HG03442 (cell line): ENCODE results near the gene KAZN.

Source experiments
- ATAC-seq: cut with Tn5 transposase; IDR thresholded peaks from one replicate; pipeline ENCODE4 v1.9.1; 2021; ENCODE audit warnings: mild to moderate bottlenecking, moderate library complexity; ENCODE audit not compliant: unreplicated experiment

Gene KAZN

DNA sequence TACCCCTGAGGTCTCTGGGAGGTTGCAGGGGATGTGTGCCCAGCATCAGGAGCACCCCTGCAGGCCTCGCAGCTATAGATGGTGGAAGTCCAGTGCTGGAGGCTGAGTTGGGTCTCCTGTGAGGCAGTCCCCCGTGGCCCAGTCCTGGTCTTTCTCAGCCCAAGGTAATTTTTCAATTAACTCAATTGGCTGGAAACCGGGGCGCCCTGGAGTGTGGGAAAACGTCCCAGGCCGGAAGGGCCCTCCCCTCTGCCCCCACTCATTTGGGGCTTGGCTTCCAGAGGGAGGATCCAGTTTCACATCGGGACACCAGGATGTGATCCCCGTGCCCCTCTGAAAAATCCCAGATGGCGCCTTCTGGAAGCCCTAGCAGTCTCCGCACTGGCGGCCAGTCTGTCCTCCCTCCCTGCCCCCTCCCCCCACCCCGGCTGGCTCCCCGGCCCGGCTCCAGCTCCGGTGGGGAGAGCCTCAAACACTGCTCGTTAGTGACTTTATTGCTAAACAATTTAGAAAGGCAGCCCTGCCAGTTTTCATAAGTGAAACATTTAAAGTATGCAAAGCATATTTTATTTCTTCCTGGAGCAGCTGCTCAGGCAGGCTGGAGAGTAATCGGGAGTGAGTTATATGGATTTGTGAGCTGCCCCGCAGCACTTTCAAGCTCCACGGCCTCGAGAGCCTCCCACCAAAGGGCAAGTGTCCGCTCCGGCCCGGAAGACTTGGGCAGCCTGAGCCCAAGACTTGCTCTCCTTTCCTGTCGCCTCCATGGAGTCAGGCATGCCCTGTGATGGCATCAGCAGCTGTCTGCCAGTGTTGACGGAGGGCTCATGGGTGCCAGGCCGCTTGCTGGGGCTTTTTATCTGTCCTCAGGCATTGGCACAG, 346.9 kb downstream of the KAZN start:
- ATAC-seq, result no peak

DNA sequence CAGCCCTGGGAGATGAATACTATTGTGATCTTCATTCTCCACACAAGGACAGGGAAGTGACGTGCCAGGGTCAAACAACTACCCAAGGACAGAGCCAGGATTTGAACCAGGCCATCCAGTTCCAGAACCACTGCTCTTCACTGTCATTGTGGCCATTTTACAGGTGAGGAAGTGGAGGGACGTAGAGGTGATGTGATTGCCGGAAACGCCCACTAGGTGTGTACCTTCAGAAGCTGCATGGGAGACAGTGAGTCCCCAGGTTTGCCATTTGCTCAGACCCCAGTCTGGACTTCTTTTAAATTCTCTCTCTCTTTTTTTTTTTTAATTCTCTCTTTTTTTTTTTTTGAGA, 347.5 kb downstream of the KAZN start:
- no peak for ATAC-seq

GRCh38 chr1:14946684-14947238, 348.3 kb downstream of the KAZN start:
- no peak for ATAC-seq

GRCh38 chr1:14947421-14947820, 348.9 kb downstream of the KAZN start:
- no peak for ATAC-seq

DNA sequence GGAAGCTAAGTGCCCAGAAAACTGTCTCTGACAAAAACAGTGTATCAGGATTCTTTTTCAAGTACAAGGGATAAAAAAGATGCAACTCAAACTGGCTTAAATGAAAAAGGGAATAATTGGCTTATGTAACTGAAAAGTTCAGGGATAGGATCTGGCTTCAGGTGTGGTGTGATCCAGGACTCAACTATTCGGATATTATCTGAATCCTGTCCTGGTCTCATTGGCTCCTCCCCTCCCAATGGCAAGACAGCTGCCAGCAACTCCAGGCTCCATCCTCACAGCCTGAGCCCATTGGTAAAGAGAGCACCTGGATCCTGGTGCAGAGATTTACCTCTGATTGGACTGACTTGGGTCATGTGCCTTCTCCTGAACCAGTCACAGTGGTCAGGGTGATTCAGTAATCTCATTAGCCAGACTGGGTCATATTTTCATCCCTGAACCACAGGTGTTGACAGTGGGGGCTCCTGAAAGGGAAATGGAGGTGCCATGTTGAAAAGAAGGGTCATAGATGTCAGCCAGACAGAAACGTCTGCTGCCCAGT, 349.7 kb downstream of the KAZN start:
- ATAC-seq, result no peak

DNA sequence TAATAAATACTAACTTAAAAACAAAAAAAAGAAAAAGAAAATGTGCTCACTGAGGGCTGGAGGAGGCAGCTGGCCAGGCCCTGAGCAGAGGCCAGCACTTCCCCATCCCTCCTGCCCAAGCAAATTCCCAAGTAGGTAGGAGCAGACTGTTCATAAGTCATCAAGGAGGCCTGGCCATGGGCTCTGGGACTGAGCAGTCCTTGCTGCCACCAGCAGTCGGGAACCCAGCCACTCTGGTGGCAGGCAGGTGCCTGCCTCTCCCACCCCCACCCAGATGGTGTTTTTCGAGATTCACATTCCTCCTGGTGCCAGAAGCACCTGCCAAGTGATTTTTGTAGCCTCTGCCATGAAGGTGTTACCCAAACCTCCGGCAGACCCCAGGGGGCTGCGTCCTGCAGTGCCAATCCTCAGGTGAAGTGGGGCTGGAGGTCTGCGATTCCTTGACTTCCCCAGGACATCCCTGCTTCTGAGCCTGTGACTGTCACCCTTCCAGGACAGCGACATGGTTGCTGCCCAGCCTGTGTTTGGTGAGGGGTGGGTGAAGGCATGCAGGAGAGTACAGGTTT, 350.9 kb downstream of the KAZN start:
- no peak for ATAC-seq

DNA sequence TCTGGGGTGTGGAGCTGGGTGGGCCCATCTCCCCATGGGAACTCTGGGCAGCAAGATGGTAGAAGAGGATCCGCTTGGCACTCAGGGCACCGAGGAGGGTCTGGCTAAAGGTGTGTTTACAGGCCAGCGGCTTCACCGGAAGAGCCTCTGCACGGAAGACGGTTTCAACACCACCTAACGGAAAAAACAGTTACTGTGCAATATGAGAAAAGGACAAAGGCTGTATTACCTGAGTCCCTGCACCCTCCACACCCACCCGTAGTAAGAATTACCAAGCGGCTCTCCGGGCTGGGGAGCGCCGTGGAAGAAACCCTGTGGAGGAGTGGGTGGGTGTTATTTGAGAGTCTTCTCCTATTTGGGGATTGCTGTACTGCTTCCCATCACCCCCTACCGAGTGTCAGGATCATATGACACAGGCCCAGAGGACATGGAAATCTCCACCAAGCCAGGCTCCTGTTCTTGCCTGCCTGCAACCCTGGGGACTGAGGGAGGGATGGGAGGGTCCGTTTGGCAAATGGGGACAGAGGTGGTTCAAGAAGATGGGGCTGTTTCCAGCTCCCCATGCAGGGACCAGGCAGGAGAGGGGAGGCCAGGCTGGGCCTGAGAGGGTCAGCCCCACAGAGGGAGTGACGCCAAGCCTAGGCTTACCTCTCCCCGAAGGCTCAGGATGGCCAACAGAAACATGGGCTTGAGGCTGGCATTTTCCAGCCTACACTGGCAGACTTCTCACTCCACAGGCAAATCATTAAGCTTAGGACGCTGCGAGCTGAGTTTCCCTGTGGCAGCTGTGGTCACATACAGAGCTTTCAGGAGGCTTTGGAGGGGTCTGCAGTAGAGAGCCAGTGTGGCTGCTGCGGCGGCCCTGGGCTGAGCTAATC, 351.6 kb downstream of the KAZN start:
- no peak for ATAC-seq

- no peak for ATAC-seq
Observed at GRCh38 chr1:14951766-14952165, 353.3 kb downstream of the KAZN start.

GRCh38 chr1:14952626-14953314, 354.3 kb downstream of the KAZN start:
- no peak for ATAC-seq

- ATAC-seq, result no peak
Observed at GRCh38 chr1:14954210-14954609, 355.7 kb downstream of the KAZN start.

GRCh38 chr1:14954930-14955329, 356.4 kb downstream of the KAZN start:
- no peak for ATAC-seq

DNA sequence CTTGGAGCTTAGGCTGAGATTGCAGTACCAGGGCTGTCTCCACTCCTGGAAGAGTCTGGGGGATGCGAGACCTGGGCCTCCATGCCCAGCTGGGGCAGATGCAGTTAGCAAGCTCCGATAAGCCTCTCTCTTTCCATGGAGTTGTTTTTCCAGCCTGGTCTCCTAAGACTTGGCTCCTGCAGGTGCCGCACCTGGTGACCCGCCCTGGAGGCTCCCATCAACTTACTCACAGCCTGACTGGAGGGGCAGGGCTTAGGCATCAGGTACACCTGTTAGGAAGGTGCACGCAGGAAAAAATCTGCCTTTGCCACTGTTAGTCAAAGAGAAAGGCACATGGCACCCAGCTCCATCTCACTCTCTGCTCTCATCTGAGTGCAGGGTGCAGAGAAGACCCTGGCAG, 356.9 kb downstream of the KAZN start:
- ATAC-seq, result no peak

GRCh38 chr1:14955976-14956375, 357.5 kb downstream of the KAZN start:
- no peak for ATAC-seq

DNA sequence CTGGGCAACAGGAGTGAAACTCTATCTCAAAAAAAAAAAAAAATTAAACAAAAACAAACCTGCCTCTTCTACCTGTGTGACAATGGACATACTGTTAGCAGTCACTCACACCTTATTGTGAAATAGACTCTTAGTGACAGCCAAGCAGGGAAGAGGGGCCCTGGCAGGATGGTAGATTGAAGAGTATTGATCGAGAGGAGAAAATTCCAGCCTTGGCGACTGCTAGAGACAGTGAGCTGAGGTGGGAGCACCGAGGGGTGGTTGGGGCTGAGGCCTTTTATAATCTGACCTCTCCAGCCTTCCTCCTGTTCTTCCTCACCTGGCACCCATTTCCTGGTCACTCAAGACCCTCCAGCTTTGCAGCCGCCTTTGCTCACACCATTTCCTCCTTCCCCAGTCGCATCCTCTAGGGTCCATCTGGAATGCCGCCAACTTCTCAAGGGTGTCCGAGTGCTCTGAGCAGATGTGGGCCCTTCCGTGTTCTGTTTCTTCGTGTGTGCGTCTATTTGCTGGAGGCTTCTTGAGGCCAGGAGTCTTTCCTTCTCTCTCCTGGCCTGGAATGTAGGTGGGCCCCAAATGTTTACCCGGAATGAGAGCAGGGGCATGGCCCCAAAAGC, 358.2 kb downstream of the KAZN start:
- ATAC-seq, result no peak

DNA sequence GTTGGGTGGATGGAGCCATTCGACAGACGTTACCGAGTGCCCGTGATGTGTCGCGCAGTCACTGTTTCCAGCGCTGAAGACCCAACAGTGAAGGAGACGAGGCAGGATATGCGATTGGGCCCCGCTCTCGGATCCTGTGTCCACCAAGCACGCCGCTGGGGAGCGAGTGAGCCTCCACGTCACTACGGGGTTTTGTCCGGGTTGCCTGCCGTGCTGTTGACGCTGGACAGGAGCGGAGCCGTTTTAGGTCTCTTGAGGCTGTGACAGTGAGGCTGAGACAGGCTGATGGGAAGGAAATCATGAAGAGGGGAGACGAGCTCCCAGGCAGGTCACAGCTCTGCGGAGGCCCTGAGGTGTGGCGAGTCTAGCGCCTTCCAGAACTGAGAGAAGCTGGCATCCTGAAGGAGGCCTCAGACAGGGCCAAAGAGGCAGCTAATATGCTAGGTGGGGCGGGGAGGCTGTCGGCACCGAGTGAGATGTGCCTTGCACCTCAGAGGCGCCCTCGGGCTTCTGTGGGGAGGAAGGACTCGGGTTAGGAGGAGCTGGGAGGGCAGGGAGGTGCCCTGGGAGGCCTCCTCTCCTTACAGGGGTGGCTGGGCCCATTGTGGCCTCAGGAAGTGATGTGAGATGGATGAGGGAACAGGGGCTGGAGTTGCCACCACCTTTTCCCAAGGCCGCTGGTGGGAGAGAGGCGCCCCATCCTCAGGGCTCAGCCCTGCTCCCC, 359.1 kb downstream of the KAZN start:
- ATAC-seq, result no peak

DNA sequence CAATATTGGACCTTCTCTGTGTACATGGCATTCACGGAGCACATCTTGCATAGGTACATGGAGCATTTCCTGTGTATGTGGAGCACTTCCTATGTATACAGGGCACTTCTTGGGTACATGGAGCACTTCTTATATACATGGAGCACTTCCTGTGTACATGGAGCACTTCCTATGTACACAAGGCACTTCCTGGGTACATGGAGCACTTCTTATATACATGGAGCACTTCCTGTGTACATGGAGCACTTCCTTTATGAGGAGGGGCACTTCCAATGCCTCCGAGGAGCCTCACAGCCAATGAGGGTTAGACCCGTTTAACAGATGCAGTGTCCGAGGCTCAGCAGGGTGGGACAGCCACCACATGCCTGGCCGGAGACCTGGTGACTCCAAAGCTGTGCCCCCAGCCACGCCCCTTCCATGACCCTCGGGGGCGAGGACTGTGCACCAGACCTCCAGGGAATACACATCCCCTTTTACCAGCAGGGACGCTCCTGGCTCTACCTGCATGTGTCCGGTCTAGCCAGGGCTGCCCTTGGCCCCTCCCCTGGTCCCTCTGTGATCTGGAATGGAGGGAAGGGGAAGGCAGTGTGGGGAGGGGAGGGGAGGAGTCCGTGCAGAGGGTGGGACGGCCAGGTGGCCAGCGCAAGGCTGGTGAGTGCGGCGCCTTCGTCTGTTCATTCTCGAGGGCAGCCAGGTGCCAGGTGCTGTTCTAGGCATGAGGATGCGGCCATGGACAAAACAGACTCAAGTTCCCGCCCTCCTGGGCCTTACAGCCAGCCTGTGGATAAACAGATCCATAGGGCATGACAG, 360.0 kb downstream of the KAZN start:
- ATAC-seq, result no peak

GRCh38 chr1:14959059-14959694, 360.7 kb downstream of the KAZN start:
- ATAC-seq, result no peak

DNA sequence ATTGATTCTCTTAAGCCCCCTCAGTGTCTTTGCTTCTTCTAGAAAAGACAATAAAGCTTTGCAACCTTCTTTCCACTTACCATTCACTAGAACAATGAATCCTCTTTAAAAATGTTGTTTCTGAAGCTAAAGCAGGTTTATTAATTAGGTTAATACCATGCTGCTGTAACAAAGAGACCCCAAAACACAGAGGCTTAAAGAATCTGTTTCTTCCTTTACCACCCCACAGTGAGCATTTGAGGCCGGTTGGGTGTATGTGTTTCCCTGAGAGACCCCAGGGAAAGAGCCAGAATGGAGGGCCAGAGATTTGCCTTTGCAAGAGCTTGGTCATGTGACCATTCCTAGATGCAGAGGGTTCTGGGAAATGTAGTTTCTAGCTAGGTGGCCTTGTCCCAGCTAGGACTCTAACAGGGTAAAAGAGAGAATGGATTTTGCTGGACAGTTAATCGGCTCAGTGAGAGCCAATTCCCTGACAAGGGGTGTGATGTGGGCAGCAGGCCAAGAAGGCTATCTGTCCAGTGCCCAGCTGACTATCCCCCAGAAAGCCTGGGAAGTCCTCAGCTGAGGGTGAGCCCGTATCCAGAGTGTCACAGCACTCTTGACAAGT, 363.3 kb downstream of the KAZN start:
- no peak for ATAC-seq
